A673 (cell line): ENCODE data around the gene DDA1. TPM values are rescaled to one million over a fixed set of nuclear protein-coding genes. Genes with fewer than 3 reads are reported as not detected.

Experiments used
- BruUV-seq: library from RNA; stranded (reverse); fragments of 400-500 nt; replicated peaks from 2 replicates; lab custom pipeline; 2021; lab: Mats Ljungman, UMichigan
- CTCF ChIA-PET: fragments of 300-600 bp; sonication (Branson Sonifier 250); formaldehyde crosslinking; loops from one replicate; lab custom pipeline; 2022; ENCODE audit warnings: antibody characterized with exemption; lab: Charles Lee
- POLR2A ChIA-PET: fragments of 300-600 bp; sonication (Branson Sonifier 250); formaldehyde crosslinking; loops from one replicate; lab custom pipeline; 2022; ENCODE audit warnings: antibody characterized with exemption; ENCODE audit not compliant: low non-redundant PET; lab: Charles Lee
- DNase-seq: peaks from one replicate; pipeline ENCODE4 v3.0.0-alpha.2; 2015; ENCODE audit warnings: low spot score
- H3K27ac ChIP-seq: fragments of 200-600 bp; sonication (generic); 2 replicates; pipeline ENCODE4 v1.5.1; 2016; ENCODE audit warnings: mixed run types, low read depth, mild to moderate bottlenecking, mixed read lengths, antibody characterized with exemption, low read length; ENCODE audit not compliant: poor library complexity, severe bottlenecking
- H3K27me3 ChIP-seq: fragments of 200-600 bp; sonication (generic); replicated peaks from 2 replicates; pipeline ENCODE4 v1.6.1; 2017; ENCODE audit warnings: mixed run types, low read depth, mild to moderate bottlenecking, mixed read lengths, antibody characterized with exemption, low read length; ENCODE audit not compliant: insufficient read depth, poor library complexity
- H3K36me3 ChIP-seq: fragments of 200-600 bp; sonication (generic); 2 replicates; pipeline ENCODE4 v1.6.1; 2016; ENCODE audit warnings: mixed run types, mild to moderate bottlenecking, mixed read lengths, antibody characterized with exemption, low read length; ENCODE audit not compliant: insufficient read depth, poor library complexity, severe bottlenecking
- H3K4me1 ChIP-seq: fragments of 200-600 bp; sonication (generic); 2 replicates; pipeline ENCODE4 v1.6.1; 2017; ENCODE audit warnings: mixed run types, mild to moderate bottlenecking, mixed read lengths, antibody characterized with exemption, low read length; ENCODE audit not compliant: insufficient read depth, poor library complexity, severe bottlenecking
- H3K4me3 ChIP-seq: fragments of 200-600 bp; sonication (generic); 2 replicates; pipeline ENCODE4 v1.5.1; 2016; ENCODE audit warnings: low read depth, mixed run types, mild to moderate bottlenecking, mixed read lengths, low read length; ENCODE audit not compliant: poor library complexity, severe bottlenecking
- H3K9me3 ChIP-seq: fragments of 200-600 bp; sonication (generic); 2 replicates; pipeline ENCODE4 v1.6.1; 2016; ENCODE audit warnings: mixed run types, low read depth, mild to moderate bottlenecking, mixed read lengths, antibody characterized with exemption, low read length; ENCODE audit not compliant: poor library complexity, severe bottlenecking
- CTCF ChIP-seq: fragments of 300-800, 200-600 bp; sonication (generic); conservative IDR thresholded peaks from 2 replicates; pipeline ENCODE4 v1.5.1; 2017; ENCODE audit warnings: low read depth, mild to moderate bottlenecking, antibody characterized with exemption, low read length, moderate library complexity, mixed read lengths
- EZH2 ChIP-seq: fragments of 200-600 bp; sonication (generic); IDR thresholded peaks from 2 replicates; pipeline ENCODE4 v1.6.1; 2017; ENCODE audit warnings: borderline replicate concordance, low read depth, mild to moderate bottlenecking, mixed read lengths, antibody characterized with exemption, low read length; ENCODE audit not compliant: poor library complexity, severe bottlenecking
- intact Hi-C: fragments of 100-400 bp; cut with micrococcal nuclease; formaldehyde crosslinking; loops from one replicate; pipeline ENCODE4 v1.10.0; 2022; ENCODE audit not compliant: unreplicated experiment
- total RNA-seq: library from RNA; stranded (reverse); gene quantifications from 2 replicates; pipeline ENCODE4 v1.2.3, GENCODE V29; 2021

Gene DDA1
- total RNA-seq, 1 experiment from 2014 or later = 68.5 TPM

DNA sequence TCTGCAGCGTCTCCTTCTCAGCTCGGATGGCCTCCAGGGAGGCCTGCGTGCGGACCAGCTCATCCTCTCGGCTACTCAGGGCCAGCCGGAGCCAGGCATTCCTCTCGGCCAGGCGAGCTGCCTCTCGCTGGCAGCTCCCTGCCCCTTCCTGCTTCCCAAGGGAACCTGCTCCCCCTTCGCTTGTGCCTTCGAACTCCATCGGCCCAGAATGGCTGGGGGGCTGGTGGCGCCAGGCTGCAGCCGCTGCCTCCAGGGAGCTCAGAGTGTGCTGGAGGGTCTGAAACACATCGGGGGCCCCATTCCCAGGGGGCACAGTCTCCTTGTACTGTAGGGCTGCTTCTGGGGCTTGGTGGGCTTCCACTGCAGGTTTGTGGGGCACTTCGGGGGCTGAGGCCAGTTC is 46.8 kb upstream of the DDA1 start:
- BruUV-seq = no TSS peak
- DNase-seq = no peak
- no peak for TF ChIP-seq CTCF
- TF ChIP-seq EZH2 = no peak
- intact Hi-C loops = no loop called here
- H3K27ac ChIP-seq = no peak overlapping the region
- POLR2A ChIA-PET = no interaction called here
- CTCF ChIA-PET = no interaction called here
- no peak overlapping the region for H3K4me3 ChIP-seq
- H3K9me3 ChIP-seq = no peaks in the 10 kb centered on the region
- no peaks in the 10 kb centered on the region for H3K27me3 ChIP-seq
- no peaks in the 10 kb centered on the region for H3K4me1 ChIP-seq
- no peaks in the 10 kb centered on the region for H3K36me3 ChIP-seq

- peaks cover 3% of the 10 kb centered on the region for H3K36me3 ChIP-seq
- TF ChIP-seq CTCF (no peak), EZH2 (no peak)
- intact Hi-C loops = no loop called here
- CTCF ChIA-PET = no interaction called here
- no TSS peak for BruUV-seq
- H3K4me3 ChIP-seq = no peak overlapping the region
- no peak for DNase-seq
- H3K27ac ChIP-seq = no peak overlapping the region
- peaks cover 6% of the 10 kb centered on the region for H3K4me1 ChIP-seq
- POLR2A ChIA-PET = no interaction called here
- H3K27me3 ChIP-seq = no peaks in the 10 kb centered on the region
- H3K9me3 ChIP-seq = no peaks in the 10 kb centered on the region
Measured at GRCh38 chr19:17263712-17264640, 45.4 kb upstream of the DDA1 start.

DNA sequence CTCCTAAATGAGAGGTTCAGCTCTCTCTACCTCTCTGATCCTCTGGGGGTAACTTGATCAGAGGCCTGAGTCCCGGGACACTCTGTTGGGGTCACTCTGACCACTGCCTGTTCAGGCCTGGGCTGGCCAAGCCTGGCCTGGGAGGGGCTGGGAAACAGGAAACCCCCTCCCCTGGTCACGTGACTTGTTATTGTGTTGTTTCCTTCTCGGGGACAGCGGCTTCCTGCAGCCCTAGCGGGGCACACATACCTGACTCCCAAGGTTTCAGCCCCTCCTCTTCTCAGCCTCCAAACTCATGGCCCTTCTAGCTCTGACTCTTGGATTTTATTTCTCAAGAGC is 44.8 kb upstream of the DDA1 start, which contains the start of gene USHBP1:
USHBP1 (minus strand) TSS at position 105 of the 339 bp plus-strand sequence. CDS start 446 bp downstream, outside the sequence.
- TF ChIP-seq CTCF = no peak
- no peak for TF ChIP-seq EZH2
- ChIA-PET CTCF (no interaction called here), POLR2A (no interaction called here)
- H3K36me3 ChIP-seq = peaks cover 5% of the 10 kb centered on the region
- no peaks in the 10 kb centered on the region for H3K27me3 ChIP-seq
- H3K4me3 ChIP-seq = no peak within 1 kb of the TSS
- DNase-seq = no peak
- no TSS peak for BruUV-seq
- H3K9me3 ChIP-seq = no peaks in the 10 kb centered on the region
- intact Hi-C loops = no loop called here
- H3K4me1 ChIP-seq = peaks cover 6% of the 10 kb centered on the region
- H3K27ac ChIP-seq = no peak within 1 kb of the TSS
